ENCODE results near the gene MCHR1.

DNA sequence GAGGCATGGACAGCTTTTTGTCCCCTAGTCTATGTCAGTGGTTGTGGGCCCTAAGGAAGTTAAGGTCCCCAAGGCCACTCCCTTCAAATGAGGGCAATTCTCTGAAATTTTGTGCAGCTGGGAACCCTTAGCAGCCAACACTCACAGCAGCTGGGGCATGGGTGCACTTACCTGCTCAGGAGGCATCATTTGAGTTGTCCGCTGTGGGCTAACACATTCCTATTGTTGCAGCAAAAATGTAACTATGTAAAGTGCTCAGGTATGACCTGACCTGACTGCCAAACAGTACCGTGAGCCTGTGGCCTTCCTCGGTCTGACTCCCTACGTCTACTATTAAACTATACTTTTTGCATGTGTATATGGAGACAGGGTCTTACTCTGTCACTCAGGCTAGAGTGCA lies 37.0 kb upstream of the MCHR1 start:
- TF ChIP-seq POLR2A (IDR thresholded peaks at IDR 0.05): no peak
- TF ChIP-seq, protein P1, sequence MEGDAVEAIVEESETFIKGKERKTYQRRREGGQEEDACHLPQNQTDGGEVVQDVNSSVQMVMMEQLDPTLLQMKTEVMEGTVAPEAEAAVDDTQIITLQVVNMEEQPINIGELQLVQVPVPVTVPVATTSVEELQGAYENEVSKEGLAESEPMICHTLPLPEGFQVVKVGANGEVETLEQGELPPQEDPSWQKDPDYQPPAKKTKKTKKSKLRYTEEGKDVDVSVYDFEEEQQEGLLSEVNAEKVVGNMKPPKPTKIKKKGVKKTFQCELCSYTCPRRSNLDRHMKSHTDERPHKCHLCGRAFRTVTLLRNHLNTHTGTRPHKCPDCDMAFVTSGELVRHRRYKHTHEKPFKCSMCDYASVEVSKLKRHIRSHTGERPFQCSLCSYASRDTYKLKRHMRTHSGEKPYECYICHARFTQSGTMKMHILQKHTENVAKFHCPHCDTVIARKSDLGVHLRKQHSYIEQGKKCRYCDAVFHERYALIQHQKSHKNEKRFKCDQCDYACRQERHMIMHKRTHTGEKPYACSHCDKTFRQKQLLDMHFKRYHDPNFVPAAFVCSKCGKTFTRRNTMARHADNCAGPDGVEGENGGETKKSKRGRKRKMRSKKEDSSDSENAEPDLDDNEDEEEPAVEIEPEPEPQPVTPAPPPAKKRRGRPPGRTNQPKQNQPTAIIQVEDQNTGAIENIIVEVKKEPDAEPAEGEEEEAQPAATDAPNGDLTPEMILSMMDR (IDR thresholded peaks at IDR 0.05 in 4 of 5, conservative IDR thresholded peaks at IDR 0.05 in 1 of 5): no peak

Measured in gastrocnemius medialis (tissue), 4 donors.